Gastrocnemius medialis (tissue), 4 donors: ENCODE results near the gene SLCO4A1. TPM values are rescaled to one million over a fixed set of nuclear protein-coding genes. Genes with fewer than 3 reads are reported as not detected.
A peak's percentile ranks its signal among the peaks of the same experiment; 100 is the strongest.

ENCODE experiments used
- ATAC-seq, 2 donors: fragments of 150-250 bp; one replicate each; pipeline ENCODE4 v1.9.1; 2016
- DNase-seq, 2 donors: peaks; one replicate each; pipeline ENCODE4 v3.0.0-alpha.2; 2019
- H3K27ac ChIP-seq, 4 donors: fragments of 200-600 bp; sonication (generic); 1 replicate in 1 of 4; 2 replicates in 3 of 4; pipeline ENCODE4 v1.5.1; 2016 to 2018; ENCODE audit warnings: mild to moderate bottlenecking in 2 of 4, moderate library complexity in 1 of 4
- H3K27me3 ChIP-seq, 3 donors: fragments of 200-600 bp; sonication (generic) in 2 of 3; 1 replicate in 1 of 3; 2 replicates in 2 of 3; pipeline versions ENCODE4 v1.5.1 to v1.6.0; 2016 to 2019; ENCODE audit warnings: mild to moderate bottlenecking in 1 of 3, moderate library complexity in 1 of 3
- H3K36me3 ChIP-seq, 2 donors: fragments of 200-600 bp; sonication (generic) in 1 of 2; one replicate each; pipeline ENCODE4 v1.5.1; 2017 to 2018
- H3K4me1 ChIP-seq, 2 donors: fragments of 200-600 bp; sonication (generic) in 1 of 2; one replicate each; pipeline ENCODE4 v1.5.1; 2016 to 2017; ENCODE audit warnings: mild to moderate bottlenecking in 2 of 2
- H3K4me3 ChIP-seq, 4 donors: fragments of 200-600 bp; sonication (generic) in 3 of 4; 1 replicate in 1 of 4; 2 replicates in 3 of 4; pipeline ENCODE4 v1.5.1; 2016 to 2019; ENCODE audit warnings: mild to moderate bottlenecking in 2 of 4
- H3K9me3 ChIP-seq, 3 donors: fragments of 200-600 bp; sonication (generic) in 2 of 3; 1 replicate in 1 of 3; 2 replicates in 2 of 3; pipeline ENCODE4 v1.5.1; 2016 to 2019
- CTCF ChIP-seq, 5 experiments: fragments of 450-650 bp in 3 of 5; fragments of 200-600 bp in 2 of 5; sonication (generic) in 2 of 5; IDR thresholded peaks in 4 of 5; conservative IDR thresholded peaks in 1 of 5; 1 replicate in 4 of 5; 2 replicates in 1 of 5; pipeline ENCODE4 v1.5.1; 2016 to 2019; ENCODE audit warnings: antibody characterized with exemption in 5 of 5, mild to moderate bottlenecking in 3 of 5, moderate library complexity in 3 of 5
- POLR2A ChIP-seq, 2 donors: fragments of 450-650 bp; IDR thresholded peaks; one replicate each; pipeline ENCODE4 v1.6.1; 2017; ENCODE audit warnings: antibody characterized with exemption in 2 of 2, mild to moderate bottlenecking in 2 of 2, moderate library complexity in 2 of 2
- in situ Hi-C, 4 donors: fragments of 200-750 bp; cut with MboI; loops; one replicate each; pipeline versions ENCODE4 v1.15.0 to v1.8.0; 2017; ENCODE audit warnings: low sequenced_read_pairs in 4 of 4
- intact Hi-C: fragments of 100-400 bp; cut with DNase I; formaldehyde crosslinking; loops from one replicate; pipeline ENCODE4 v1.15.1; 2023; ENCODE audit warnings: low total_unique reads
- total RNA-seq, 4 donors: library from RNA; depleted of rRNA; stranded (reverse); fragments of >200 nt; gene quantifications; one replicate each; pipeline versions ENCODE4 v1.1.0 to v1.2.3, GENCODE V29; 2016

SLCO4A1 gene
- total RNA-seq, 4 donors from 2014 or later, result 20.4 to 26.9 (median 21.8) TPM

GRCh38 chr20:62655282-62656196 is 13.2 kb downstream of the SLCO4A1 start:
- H3K9me3 ChIP-seq, result no peaks in the 10 kb centered on the region
- no peak for ATAC-seq
- no peak for DNase-seq
- TF ChIP-seq CTCF (IDR thresholded peaks at IDR 0.05 in 4 of 5, conservative IDR thresholded peaks at IDR 0.05 in 1 of 5) (no peak), POLR2A (IDR thresholded peaks at IDR 0.05) (no peak)
- intact Hi-C loops (no loop called here), in situ Hi-C loops (loop anchor here in 1 of 4 donors (25.0 kb wide), 1 partner anchor 132 kb away; the partner anchor contains the start of gene MRGBP)
- no peaks in the 10 kb centered on the region for H3K36me3 ChIP-seq
- no peaks in the 10 kb centered on the region for H3K27me3 ChIP-seq
- peaks cover 14 to 23% of the 10 kb centered on the region in 2 donors for H3K4me1 ChIP-seq
- no peak overlapping the region for H3K4me3 ChIP-seq
- H3K27ac ChIP-seq, result peak overlapping the region in 1 of 4 donors; percentile 95

- in situ Hi-C loops, result loop anchor here in 1 of 4 donors (25.0 kb wide), 1 partner anchor 131 kb away; the partner anchor contains the start of gene MRGBP
- Histone ChIP-seq H3K27me3 (no peaks in the 10 kb centered on the region), H3K9me3 (no peaks in the 10 kb centered on the region), H3K27ac (no peak overlapping the region), H3K4me3 (no peak overlapping the region), H3K36me3 (peaks cover 0 to 4% of the 10 kb centered on the region in 2 donors), H3K4me1 (peaks cover 11 to 17% of the 10 kb centered on the region in 2 donors)
- intact Hi-C loops, result no loop called here
- DNase-seq, result no peak
- ATAC-seq, result no peak
- TF ChIP-seq CTCF (IDR thresholded peaks at IDR 0.05 in 4 of 5, conservative IDR thresholded peaks at IDR 0.05 in 1 of 5) (no peak), POLR2A (IDR thresholded peaks at IDR 0.05) (no peak)
Observed at GRCh38 chr20:62656197-62656918, 14.1 kb downstream of the SLCO4A1 start.

- ATAC-seq (no peak), DNase-seq (no peak)
- H3K9me3 ChIP-seq, result no peaks in the 10 kb centered on the region
- intact Hi-C loops, result no loop called here
- in situ Hi-C loops, result loop anchor here in 1 of 4 donors (25.0 kb wide), 1 partner anchor 130 kb away; the partner anchor contains the start of gene MRGBP
- H3K36me3 ChIP-seq, result peaks cover 0 to 11% of the 10 kb centered on the region in 2 donors
- no peaks in the 10 kb centered on the region for H3K27me3 ChIP-seq
- TF ChIP-seq CTCF (IDR thresholded peaks at IDR 0.05 in 4 of 5, conservative IDR thresholded peaks at IDR 0.05 in 1 of 5) (no peak), POLR2A (IDR thresholded peaks at IDR 0.05) (no peak)
- peaks cover 11 to 13% of the 10 kb centered on the region in 2 donors for H3K4me1 ChIP-seq
- H3K27ac ChIP-seq, result no peak overlapping the region
- H3K4me3 ChIP-seq, result no peak overlapping the region
Observed at GRCh38 chr20:62656919-62657588, 14.8 kb downstream of the SLCO4A1 start.

- no peak for TF ChIP-seq POLR2A (IDR thresholded peaks at IDR 0.05)
- no peak for TF ChIP-seq CTCF (IDR thresholded peaks at IDR 0.05 in 4 of 5, conservative IDR thresholded peaks at IDR 0.05 in 1 of 5)
- in situ Hi-C loops, result loop anchor here in 1 of 4 donors (25.0 kb wide), 1 partner anchor 130 kb away; the partner anchor contains the start of gene MRGBP
- H3K9me3 ChIP-seq, result no peaks in the 10 kb centered on the region
- intact Hi-C loops, result no loop called here
- H3K27ac ChIP-seq, result no peak overlapping the region
- H3K27me3 ChIP-seq, result no peaks in the 10 kb centered on the region
- ATAC-seq, result no peak
- peaks cover 9 to 10% of the 10 kb centered on the region in 2 donors for H3K4me1 ChIP-seq
- DNase-seq, result no peak
- no peak overlapping the region for H3K4me3 ChIP-seq
- peaks cover 0 to 11% of the 10 kb centered on the region in 2 donors for H3K36me3 ChIP-seq
Observed at GRCh38 chr20:62657589-62657942, 15.3 kb downstream of the SLCO4A1 start.
